OCI-LY1 (cell line): Measurements from ENCODE around the gene ZBTB17.

Experiments
- EZH2 ChIP-seq: fragments of 200-600 bp; sonication (generic), shearing (Covaris generic); IDR thresholded peaks from 2 replicates; pipeline ENCODE4 v1.8.0; 2017; ENCODE audit warnings: borderline replicate concordance, mixed run types, mild to moderate bottlenecking, antibody characterized with exemption, low read length, moderate library complexity, mixed read lengths
- TF ChIP-seq, protein P1 (sequence below): fragments of 200-600 bp; sonication (generic), shearing (Covaris generic); IDR thresholded peaks from 2 replicates; pipeline ENCODE4 v1.5.1; 2017; ENCODE audit warnings: mild to moderate bottlenecking, antibody characterized with exemption, low read length, moderate library complexity, mixed read lengths

DNA sequence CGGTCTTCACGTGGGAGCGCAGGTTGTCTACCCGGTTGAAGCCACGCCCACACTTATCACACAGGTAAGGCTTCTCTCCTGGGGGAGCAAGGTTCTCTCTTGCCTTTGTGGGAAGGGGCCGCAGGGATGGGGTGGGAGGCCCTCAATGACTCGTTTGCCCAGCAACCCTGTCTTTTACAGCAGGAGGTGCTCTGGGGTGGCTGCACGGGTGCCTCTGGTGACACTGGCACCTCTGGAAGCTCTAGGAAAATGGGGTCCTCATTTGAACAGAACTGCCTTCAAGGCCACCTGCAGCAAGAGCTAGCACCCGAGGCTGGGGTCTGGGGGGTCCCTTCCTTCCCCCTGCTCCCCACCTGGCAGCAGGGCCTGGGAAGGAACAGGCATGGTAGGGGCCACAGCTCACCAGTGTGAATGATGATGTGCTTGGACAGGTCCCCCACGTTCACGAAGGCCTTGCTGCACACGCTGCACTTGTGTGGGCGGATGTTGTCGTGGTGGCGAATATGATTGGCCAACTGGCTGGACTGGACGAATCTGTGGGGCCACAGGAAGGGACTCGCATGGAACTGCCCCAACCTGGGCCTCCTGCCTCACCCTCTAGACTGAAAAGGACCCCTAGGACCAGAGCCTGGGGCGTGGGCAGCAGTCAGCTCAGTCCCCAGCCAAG, 33.1 kb downstream of the ZBTB17 start:
- TF ChIP-seq, protein P1, sequence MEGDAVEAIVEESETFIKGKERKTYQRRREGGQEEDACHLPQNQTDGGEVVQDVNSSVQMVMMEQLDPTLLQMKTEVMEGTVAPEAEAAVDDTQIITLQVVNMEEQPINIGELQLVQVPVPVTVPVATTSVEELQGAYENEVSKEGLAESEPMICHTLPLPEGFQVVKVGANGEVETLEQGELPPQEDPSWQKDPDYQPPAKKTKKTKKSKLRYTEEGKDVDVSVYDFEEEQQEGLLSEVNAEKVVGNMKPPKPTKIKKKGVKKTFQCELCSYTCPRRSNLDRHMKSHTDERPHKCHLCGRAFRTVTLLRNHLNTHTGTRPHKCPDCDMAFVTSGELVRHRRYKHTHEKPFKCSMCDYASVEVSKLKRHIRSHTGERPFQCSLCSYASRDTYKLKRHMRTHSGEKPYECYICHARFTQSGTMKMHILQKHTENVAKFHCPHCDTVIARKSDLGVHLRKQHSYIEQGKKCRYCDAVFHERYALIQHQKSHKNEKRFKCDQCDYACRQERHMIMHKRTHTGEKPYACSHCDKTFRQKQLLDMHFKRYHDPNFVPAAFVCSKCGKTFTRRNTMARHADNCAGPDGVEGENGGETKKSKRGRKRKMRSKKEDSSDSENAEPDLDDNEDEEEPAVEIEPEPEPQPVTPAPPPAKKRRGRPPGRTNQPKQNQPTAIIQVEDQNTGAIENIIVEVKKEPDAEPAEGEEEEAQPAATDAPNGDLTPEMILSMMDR = no peak
- no peak for TF ChIP-seq EZH2
